HepG2 (cell line): ENCODE measurements around the gene RBM14. TPM values are rescaled to one million over a fixed set of nuclear protein-coding genes. Genes with fewer than 3 reads are reported as not detected.

Source experiments
- AFF4 ChIP-seq: sonication (generic); formaldehyde crosslinking; IDR thresholded peaks from 2 replicates; pipeline ENCODE4 v1.4.0; 2020; ENCODE audit warnings: missing genetic modification reagents
- ERF ChIP-seq: IDR thresholded peaks from 2 replicates; pipeline ENCODE4 v1.6.1; 2018; ENCODE audit warnings: missing biosample characterization, missing genetic modification reagents
- HDAC1 ChIP-seq: sonication (generic); formaldehyde crosslinking; IDR thresholded peaks from 2 replicates; pipeline ENCODE4 v1.5.1; 2020; ENCODE audit warnings: mild to moderate bottlenecking, missing genetic modification reagents
- MTERF4 ChIP-seq: sonication (generic); formaldehyde crosslinking; IDR thresholded peaks from 2 replicates; pipeline ENCODE4 v1.8.0; 2023; ENCODE audit warnings: mild to moderate bottlenecking, missing genetic modification reagents
- NKX3-1 ChIP-seq: sonication (generic); formaldehyde crosslinking; IDR thresholded peaks from 2 replicates; pipeline ENCODE4 v1.5.0; 2020; ENCODE audit warnings: missing genetic modification reagents
- PAXIP1 ChIP-seq: sonication (generic); formaldehyde crosslinking; conservative IDR thresholded peaks from 2 replicates; pipeline ENCODE4 v1.4.0; 2020; ENCODE audit warnings: mild to moderate bottlenecking, missing genetic modification reagents, moderate library complexity
- PCBP1 ChIP-seq: fragments of 200-400 bp; formaldehyde crosslinking; IDR thresholded peaks from 2 replicates; pipeline ENCODE4 v1.6.1; 2017; ENCODE audit warnings: mild to moderate bottlenecking, low read depth, low read length, borderline replicate concordance
- PITX1 ChIP-seq: sonication (generic); formaldehyde crosslinking; IDR thresholded peaks from 2 replicates; pipeline ENCODE4 v1.5.1; 2020; ENCODE audit warnings: mild to moderate bottlenecking, missing genetic modification reagents
- TFDP2 ChIP-seq: sonication (generic); formaldehyde crosslinking; IDR thresholded peaks from 2 replicates; pipeline ENCODE4 v1.4.0; 2020; ENCODE audit warnings: missing genetic modification reagents
- TGIF2 ChIP-seq: IDR thresholded peaks from 2 replicates; pipeline ENCODE4 v1.6.1; 2016; ENCODE audit warnings: control low read depth, missing compliant biosample characterization
- ZBTB3 ChIP-seq: sonication (generic); formaldehyde crosslinking; IDR thresholded peaks from 2 replicates; pipeline ENCODE4 v1.4.0; 2020; ENCODE audit warnings: low read depth, mild to moderate bottlenecking, moderate library complexity, missing genetic modification reagents, borderline replicate concordance
- ZMYM4 ChIP-seq: sonication (generic); formaldehyde crosslinking; IDR thresholded peaks from 2 replicates; pipeline ENCODE4 v1.8.1; 2023; ENCODE audit warnings: mild to moderate bottlenecking, missing genetic modification reagents
- ZNF205 ChIP-seq: IDR thresholded peaks from 2 replicates; pipeline ENCODE4 v1.6.1; 2018; ENCODE audit warnings: missing biosample characterization, missing genetic modification reagents
- ZNF256 ChIP-seq: sonication (generic); formaldehyde crosslinking; conservative IDR thresholded peaks from 2 replicates; pipeline ENCODE4 v1.4.0; 2020; ENCODE audit warnings: missing genetic modification reagents
- ZNF484 ChIP-seq: sonication (generic); formaldehyde crosslinking; IDR thresholded peaks from 2 replicates; pipeline ENCODE4 v1.5.1; 2020; ENCODE audit warnings: mild to moderate bottlenecking, low read depth, missing genetic modification reagents, borderline replicate concordance
- ZNF496 ChIP-seq: sonication (generic); formaldehyde crosslinking; IDR thresholded peaks from 2 replicates; pipeline ENCODE4 v1.8.1; 2023; ENCODE audit warnings: mild to moderate bottlenecking, moderate library complexity, missing genetic modification reagents; ENCODE audit not compliant: insufficient replicate concordance
- ZNF557 ChIP-seq: sonication (generic); formaldehyde crosslinking; IDR thresholded peaks from 2 replicates; pipeline ENCODE4 v1.4.0; 2020; ENCODE audit warnings: missing genetic modification reagents
- ZNF772 ChIP-seq: sonication (generic); formaldehyde crosslinking; IDR thresholded peaks from 2 replicates; pipeline ENCODE4 v1.5.0; 2020; ENCODE audit warnings: mild to moderate bottlenecking, missing genetic modification reagents
- ZNF776 ChIP-seq: sonication (generic); formaldehyde crosslinking; IDR thresholded peaks from 2 replicates; pipeline ENCODE4 v1.4.0; 2020; ENCODE audit warnings: mild to moderate bottlenecking, missing genetic modification reagents
- ZNF792 ChIP-seq: IDR thresholded peaks from 2 replicates; pipeline ENCODE4 v1.6.1; 2016
- polyA plus RNA-seq, 8 experiments: library from polyadenylated mRNA; depleted of rRNA in 3 of 8; stranded (reverse) in 7 of 8; unstranded in 1 of 8; fragments of >200 nt; fragmentation: Illumina TruSeq in 4 of 8; extraction: Trizol in 4 of 8; gene quantifications; 2 replicates each; pipeline versions ENCODE4 v1.2.1 to v1.2.3, GENCODE V29; 2011 to 2016; ENCODE audit warnings: low read depth in 4 of 8, missing spikeins in 1 of 8, mixed read lengths in 1 of 8; ENCODE audit not compliant: insufficient read depth in 1 of 8
- total RNA-seq, 5 experiments: library from RNA; depleted of rRNA; stranded (reverse); fragments of >200 nt; fragmentation: Illumina TruSeq; extraction: Trizol; gene quantifications; 2 replicates each; pipeline ENCODE4 v1.2.3, GENCODE V29; 2016; ENCODE audit warnings: low read depth in 1 of 5

Gene RBM14
- total and polyA plus RNA-seq, 2 of the 13 experiments (the other 11 are each of a cell fraction or from before 2014, with no cell fraction given) = 12.7 to 44.1 TPM

- TF ChIP-seq AFF4 (CRISPR knock-in tag) (0 out of 2 replicates have a peak, but pooled peaks have one; percentile 6), PCBP1 (peak; percentile 77; the same call in 1 of the 2 replicates), ZNF484 (CRISPR knock-in tag) (no peak), ERF (CRISPR knock-in tag) (peak; percentile 62), ZNF496 (no peak), ZNF205 (CRISPR knock-in tag) (peak; percentile 59), PITX1 (CRISPR knock-in tag) (no peak), MTERF4 (CRISPR knock-in tag) (peak; percentile 50; the same call in 1 of the 2 replicates), ZNF772 (CRISPR knock-in tag) (no peak), NKX3-1 (CRISPR knock-in tag) (no peak), ZBTB3 (CRISPR knock-in tag) (no peak), ZNF256 (0 out of 2 replicates have a peak, but pooled peaks have one; percentile 3), ZMYM4 (peak; percentile 55), ZNF557 (CRISPR knock-in tag) (0 out of 2 replicates have a peak, but pooled peaks have one; percentile 21), ZNF792 (peak; percentile 12; the same call in 1 of the 2 replicates), TGIF2 (CRISPR knock-in tag) (peak; percentile 90), ZNF776 (CRISPR knock-in tag) (peak; percentile 67; the same call in 1 of the 2 replicates), PAXIP1 (no peak), TFDP2 (peak; percentile 74), HDAC1 (CRISPR knock-in tag) (peak; percentile 73)
Observed at GRCh38 chr11:66638177-66639065, 22.0 kb downstream of the RBM14 start, which contains the start of gene RBM4 (continued).
